ENCODE data around the gene TMEM161A.
"Not testable (repeated sequence)": the region's sequence is repeated elsewhere in the genome, so short reads cannot be mapped to it uniquely, and the experiment has no call there.

The TMEM161A gene

GRCh38 chr19:19155495-19156219 is 17.4 kb upstream of the TMEM161A start:
- no peak for DNase-seq (ENCODE audit: low read depth)

DNA sequence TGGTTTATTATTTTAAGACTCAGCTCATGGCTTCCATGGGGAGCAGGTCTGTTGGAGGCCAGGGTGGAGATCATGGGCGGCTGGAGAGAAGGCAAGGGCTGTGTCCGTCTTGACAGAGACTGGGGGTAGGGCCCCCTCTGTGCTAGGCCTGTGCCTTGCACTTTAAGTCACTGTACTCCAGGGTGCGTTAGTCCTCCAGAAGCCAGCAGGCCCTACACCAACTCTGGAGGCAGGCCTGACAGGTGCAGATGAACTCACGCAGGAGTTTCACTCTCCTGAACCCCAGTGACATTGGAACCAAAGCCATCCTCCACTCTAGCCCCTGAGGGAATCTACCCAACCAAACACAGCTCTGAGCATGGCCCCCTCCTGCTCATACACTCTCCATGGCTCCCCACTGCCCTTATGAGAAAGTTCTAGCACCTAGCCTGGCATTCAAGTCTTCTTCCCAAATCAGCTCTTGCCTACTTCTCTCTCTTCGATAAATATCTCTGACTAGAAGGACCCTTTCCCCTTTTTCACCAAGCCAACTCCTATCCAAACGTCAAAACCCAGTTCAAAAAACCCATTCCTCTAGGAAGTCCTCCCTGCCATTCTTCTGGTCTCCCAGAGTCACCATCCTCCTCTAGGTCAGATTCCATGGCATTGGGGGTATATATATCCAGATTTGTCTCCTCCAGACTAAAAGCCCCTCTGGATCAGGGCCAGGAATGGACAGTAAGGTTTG is 16.7 kb upstream of the TMEM161A start:
- DNase-seq (ENCODE audit: low read depth), result no peak

DNA sequence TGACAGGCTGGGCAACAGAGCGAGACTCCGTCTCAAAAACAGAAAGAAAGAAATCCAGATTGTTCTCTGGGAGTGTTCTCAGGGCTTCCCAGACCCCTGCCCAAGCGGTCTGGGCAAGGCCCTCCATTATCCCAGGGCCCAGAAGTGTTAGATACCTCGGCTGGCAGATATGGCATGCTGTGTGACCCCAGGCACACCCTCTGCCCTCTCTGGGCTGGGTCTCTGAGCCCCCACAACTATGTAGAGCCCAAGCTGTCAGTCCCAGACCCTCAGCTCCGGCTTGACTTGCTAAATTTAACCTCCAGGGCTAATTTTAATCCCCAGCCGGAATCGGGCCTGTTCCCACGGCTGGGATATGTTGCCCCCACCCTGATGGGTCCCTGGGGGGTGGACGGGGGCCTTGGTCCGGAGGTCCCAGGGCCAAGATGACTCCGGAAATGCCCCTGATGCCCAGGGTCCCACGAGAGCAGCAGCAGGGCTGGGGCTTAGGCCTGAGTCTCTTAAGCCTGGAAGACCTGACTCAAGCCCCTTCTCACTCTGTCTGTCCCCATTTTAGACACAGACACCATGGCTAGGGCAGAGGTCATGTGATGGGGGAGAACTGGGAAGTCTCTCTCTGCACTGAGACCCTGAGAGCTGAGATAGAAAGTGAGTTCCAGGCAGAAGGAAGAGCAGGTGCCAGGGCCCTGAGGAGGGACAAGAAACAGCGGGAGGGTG is 14.5 kb upstream of the TMEM161A start:
- no peak for DNase-seq (ENCODE audit: low read depth)

- no peak for DNase-seq (ENCODE audit: low read depth)
Measured at GRCh38 chr19:19151418-19151817, 13.1 kb upstream of the TMEM161A start.

GRCh38 chr19:19149435-19149834 is 11.2 kb upstream of the TMEM161A start:
- DNase-seq (ENCODE audit: low read depth), result no peak

DNA sequence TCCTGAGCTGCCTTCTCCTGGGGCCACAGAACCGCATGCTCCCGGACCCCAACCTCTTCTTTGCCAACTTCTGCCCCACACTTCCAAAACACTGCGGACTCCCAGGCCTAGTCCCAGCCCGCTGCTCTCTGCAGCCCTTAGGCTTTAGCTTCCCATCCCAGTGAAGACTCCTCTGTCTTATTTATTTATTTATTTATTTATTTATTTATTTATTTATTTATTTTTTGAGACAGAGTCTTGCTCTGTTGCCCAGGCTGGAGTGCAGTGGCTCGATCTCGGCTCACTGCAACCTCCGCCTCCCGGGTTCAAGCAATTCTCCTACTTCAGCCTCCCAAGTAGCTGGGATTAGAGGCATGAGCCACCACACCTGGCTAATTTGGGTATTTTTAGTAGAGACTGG is 10.2 kb upstream of the TMEM161A start:
- DNase-seq (ENCODE audit: low read depth), result not testable (repeated sequence)

DNA sequence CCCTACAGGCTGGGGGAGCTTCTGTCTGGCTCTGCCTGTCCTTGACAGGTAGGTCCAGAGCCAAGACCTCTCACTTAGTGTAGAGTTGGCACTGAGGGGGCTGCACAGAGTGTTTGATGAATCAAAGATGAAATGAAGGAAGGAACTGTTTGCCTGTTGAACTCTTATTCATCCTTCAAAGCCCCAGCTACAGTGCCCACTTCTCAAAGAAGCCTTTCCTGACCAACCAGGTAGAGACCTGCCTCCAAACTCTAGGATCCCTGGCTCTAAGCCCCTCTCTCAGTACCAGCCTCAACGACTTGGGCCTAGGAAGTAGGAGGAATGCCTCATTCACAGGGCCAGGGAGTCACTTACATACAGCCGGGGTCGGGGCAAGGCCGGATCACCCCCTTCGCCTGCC is 9.1 kb upstream of the TMEM161A start:
- no peak for DNase-seq (ENCODE audit: low read depth)

- no peak for DNase-seq (ENCODE audit: low read depth)
Measured at GRCh38 chr19:19146865-19147264, 8.6 kb upstream of the TMEM161A start.

GRCh38 chr19:19145684-19146608 is 7.7 kb upstream of the TMEM161A start:
- peak; percentile 35 for DNase-seq (ENCODE audit: low read depth)

DNA sequence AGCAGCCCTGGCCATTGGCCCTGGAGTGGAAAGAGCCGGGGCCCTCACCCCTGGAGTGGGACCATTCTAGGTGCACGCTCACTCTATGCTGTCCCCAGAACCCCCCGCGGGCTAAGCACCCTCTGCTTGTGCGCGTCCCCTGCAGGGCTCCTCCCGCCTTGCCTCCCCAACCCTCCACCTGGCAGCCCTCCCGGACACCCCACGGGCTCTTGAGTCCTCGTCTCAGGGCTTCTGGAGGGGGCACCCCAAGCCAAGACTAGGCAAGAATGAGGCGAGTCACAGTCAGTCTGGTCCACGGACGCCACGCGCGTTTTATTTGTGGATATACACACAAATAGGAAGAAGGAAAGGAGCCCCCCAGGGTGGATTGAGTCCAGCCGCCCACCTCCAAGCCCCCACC is 7.0 kb upstream of the TMEM161A start:
- DNase-seq (ENCODE audit: low read depth), result no peak

DNA sequence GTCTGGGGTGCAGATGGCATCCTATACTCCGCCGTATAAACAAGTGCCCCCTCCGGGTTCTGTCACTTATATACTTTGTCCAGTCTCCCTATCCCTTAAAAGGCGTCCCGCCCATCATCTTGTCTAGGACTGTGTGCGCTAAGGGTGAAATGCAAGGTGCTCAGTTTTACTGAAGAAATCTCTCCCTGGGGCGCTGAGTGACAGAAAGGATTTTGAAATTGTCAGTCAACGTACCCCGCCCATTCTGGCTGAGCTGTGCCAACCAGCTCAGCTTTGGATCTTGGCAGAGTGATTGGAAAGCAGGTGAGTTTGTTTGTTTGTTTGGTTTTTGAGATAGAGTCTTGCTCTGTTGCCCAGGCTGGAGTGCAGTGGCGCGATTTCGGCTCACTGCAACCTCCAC is 4.1 kb upstream of the TMEM161A start:
- DNase-seq (ENCODE audit: low read depth), result no peak

GRCh38 chr19:19140476-19140875 is 2.2 kb upstream of the TMEM161A start:
- no peak for DNase-seq (ENCODE audit: low read depth)

DNA sequence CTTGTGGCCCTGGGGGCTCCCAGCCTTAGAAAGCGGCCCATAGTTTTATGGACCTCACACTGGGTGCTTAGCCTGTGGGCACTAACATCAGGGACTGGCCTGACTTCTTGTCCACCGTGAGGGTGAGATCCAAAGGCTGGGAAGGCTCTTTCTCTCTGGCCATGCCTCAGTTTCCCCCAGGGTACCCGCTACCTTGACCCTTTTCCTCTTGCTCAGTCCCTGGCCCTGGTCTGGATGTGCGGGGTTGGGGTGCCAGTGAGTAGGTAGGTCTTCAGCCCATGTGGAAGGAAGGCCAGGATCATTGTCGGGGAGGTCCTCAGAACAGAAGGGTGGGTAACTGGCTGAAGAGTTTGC is 1.6 kb upstream of the TMEM161A start:
- DNase-seq (ENCODE audit: low read depth), result no peak

DNA sequence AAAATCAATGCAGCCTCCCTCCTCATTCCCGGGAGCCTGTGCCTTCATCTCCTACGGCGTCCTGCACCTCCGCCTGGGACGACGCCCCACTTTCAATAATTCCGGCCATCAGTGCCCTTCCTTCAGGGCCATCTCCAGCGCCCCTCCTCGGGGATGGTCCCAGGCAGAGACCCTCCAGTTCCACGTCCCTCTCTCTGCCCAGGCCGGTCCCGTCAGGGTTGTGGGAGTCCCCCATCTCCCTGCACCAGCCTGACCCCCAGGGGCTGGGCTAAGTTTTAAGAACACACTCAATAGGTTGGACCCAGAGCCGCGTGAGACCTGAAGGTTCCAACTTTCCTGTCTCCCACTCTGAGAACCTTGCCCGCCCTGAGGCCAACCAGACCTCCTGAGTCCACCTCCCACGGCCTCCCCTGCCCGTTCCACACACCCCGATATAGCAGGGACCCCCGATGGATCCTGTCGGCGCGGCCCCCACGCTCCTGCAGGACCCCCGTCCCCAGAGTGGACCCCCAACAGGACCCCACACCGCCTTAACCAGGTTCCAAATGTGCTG is 646 bp downstream of the TMEM161A start:
- no peak for DNase-seq (ENCODE audit: low read depth)

GRCh38 chr19:19135713-19136112 is 2.6 kb downstream of the TMEM161A start:
- not testable (repeated sequence) for DNase-seq (ENCODE audit: low read depth)

DNA sequence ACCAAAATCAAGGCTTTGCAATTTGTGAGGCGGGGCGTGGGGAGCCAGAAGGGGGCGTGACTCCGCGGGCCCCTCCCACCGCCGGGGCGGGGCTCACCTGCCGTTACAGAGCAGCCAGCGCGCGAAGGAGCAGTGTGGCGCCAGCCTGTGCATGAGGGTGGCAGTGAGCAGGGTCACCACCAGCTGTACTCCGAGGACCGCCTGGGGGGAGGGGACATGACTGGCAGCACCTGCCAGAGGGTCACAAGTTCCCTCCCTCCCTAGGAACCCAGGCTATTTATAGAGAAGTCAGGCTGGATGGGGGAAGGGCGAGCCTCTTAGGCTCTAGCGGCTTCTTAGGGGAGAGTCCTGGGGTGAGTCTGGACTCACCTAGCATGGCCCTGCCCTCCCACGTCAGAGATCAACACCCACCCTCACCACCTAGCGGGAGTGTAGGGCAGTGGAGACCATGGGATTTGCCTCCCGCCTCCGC is 3.6 kb downstream of the TMEM161A start:
- no peak for DNase-seq (ENCODE audit: low read depth)

- DNase-seq (ENCODE audit: low read depth), result no peak
Measured at GRCh38 chr19:19133985-19134384, 4.3 kb downstream of the TMEM161A start.

- no peak for DNase-seq (ENCODE audit: low read depth)
Measured at GRCh38 chr19:19132912-19133311, 5.4 kb downstream of the TMEM161A start.

GRCh38 chr19:19131989-19132388 is 6.3 kb downstream of the TMEM161A start:
- no peak for DNase-seq (ENCODE audit: low read depth)

DNA sequence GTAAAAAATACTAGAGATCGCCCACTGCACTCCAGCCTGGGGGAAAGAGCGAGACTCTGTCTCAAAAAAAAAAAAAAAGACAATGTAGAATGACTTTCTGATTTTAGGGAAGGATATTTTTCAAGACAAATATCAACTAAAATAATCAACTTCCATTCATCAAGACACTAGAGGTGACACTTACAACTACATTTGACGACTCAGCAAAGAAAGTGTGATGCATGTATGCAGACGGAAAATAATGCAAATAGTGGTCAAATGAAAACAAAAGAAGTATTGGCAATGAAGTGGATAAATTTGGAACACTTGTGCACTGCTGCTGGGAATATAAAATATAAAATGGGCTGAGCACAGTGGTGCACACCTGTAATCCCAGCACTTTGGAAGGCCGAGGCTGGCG is 12.2 kb downstream of the TMEM161A start:
- no peak for DNase-seq (ENCODE audit: low read depth)

- DNase-seq (ENCODE audit: low read depth), result no peak
Measured at GRCh38 chr19:19123386-19123785, 14.9 kb downstream of the TMEM161A start.

GRCh38 chr19:19122902-19123301 is 15.4 kb downstream of the TMEM161A start:
- no peak for DNase-seq (ENCODE audit: low read depth)

Data from CMK (cell line).